ENCODE data around the gene SARM1. TPM values are rescaled to one million over a fixed set of nuclear protein-coding genes. Genes with fewer than 3 reads are reported as not detected.

SARM1 gene
- total and polyA plus RNA-seq, 2 donors (not counting 3 experiments of a cell fraction or from before 2014, with no cell fraction given), result 5.6 to 7.0 TPM

DNA sequence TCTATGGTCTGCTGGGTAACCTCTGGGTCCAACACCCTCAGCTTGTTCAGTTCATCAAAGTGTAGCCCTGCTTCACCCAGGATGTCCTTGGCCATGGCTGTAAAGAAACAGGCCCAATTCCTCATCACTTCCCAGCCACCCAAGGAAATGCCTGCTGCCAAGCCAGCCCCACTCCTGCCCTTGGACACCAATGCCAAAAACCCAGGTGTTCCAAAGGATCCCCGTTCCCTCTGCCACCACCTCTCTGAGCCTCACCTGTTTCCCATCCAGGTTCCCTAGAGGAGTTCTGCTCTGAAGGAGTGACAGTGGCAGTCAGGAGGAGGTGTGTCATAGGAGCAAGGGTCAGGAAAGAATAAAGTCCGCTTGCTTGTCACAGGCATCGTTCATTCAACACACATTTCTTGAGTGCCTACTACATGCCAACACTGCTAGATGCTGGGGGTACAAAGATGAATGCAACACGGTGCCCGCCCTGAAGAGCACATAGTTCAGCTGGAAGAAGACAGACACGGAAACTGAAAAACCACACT lies 39.5 kb upstream of the SARM1 start:
- H3K4me3 ChIP-seq (replicated peaks in 1 of 3; ENCODE audit: insufficient read depth in 1 of 3, low read depth in 1 of 3, low read length in 3 of 3), result no peak overlapping the region
- ChIA-PET POLR2A (no interaction called here), CTCF (interaction anchor here (1.3 to 1.5 kb wide), 2 partner anchors 13 to 15 kb away, joined by 3 to 4 read pairs; partner anchors contain the start of gene TMEM97)
- no peak overlapping the region for H3K27ac ChIP-seq (ENCODE audit: insufficient read depth, low read depth, low read length)
- dilution Hi-C loops (cut with MboI; ENCODE audit: extremely low pct_ligation_motif_present, low sequenced_read_pairs), result no loop called here
- H3K4me1 ChIP-seq (ENCODE audit: control insufficient read depth, extremely low read depth, insufficient read depth, low read length), result peaks cover 17% of the 10 kb centered on the region
- FAIRE-seq (no peak), DNase-seq (ENCODE audit: low read depth, low spot score) (no peak)
- no TSS peak for BruUV-seq (replicated peaks)
- H3K4me2 ChIP-seq (ENCODE audit: insufficient read depth, low read length), result no peak overlapping the region
- peaks cover 27% of the 10 kb centered on the region for H3K79me2 ChIP-seq (ENCODE audit: control insufficient read depth, insufficient read depth, low read length)
- TF ChIP-seq POLR2A (IDR thresholded peaks at IDR 0.05; ENCODE audit: low read depth, low read length), result no peak
- TF ChIP-seq FOS (IDR thresholded peaks at IDR 0.05; ENCODE audit: borderline replicate concordance, insufficient read depth, low read length), result no peak
- no peak for TF ChIP-seq EZH2 (IDR thresholded peaks at IDR 0.05; ENCODE audit: borderline replicate concordance, low read depth, low read length, severe bottlenecking)
- no peak for TF ChIP-seq GATA2 (IDR thresholded peaks at IDR 0.05; ENCODE audit: insufficient read depth, insufficient read length, low read depth, low read length)
- TF ChIP-seq JUN (IDR thresholded peaks at IDR 0.05; ENCODE audit: borderline replicate concordance, insufficient read depth, insufficient read length, low read depth), result no peak
- no peak for TF ChIP-seq POLR2AphosphoS5 (IDR thresholded peaks at IDR 0.05; ENCODE audit: insufficient read depth, low read depth, low read length)
- TF ChIP-seq, protein P1, sequence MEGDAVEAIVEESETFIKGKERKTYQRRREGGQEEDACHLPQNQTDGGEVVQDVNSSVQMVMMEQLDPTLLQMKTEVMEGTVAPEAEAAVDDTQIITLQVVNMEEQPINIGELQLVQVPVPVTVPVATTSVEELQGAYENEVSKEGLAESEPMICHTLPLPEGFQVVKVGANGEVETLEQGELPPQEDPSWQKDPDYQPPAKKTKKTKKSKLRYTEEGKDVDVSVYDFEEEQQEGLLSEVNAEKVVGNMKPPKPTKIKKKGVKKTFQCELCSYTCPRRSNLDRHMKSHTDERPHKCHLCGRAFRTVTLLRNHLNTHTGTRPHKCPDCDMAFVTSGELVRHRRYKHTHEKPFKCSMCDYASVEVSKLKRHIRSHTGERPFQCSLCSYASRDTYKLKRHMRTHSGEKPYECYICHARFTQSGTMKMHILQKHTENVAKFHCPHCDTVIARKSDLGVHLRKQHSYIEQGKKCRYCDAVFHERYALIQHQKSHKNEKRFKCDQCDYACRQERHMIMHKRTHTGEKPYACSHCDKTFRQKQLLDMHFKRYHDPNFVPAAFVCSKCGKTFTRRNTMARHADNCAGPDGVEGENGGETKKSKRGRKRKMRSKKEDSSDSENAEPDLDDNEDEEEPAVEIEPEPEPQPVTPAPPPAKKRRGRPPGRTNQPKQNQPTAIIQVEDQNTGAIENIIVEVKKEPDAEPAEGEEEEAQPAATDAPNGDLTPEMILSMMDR (IDR thresholded peaks at IDR 0.05; ENCODE audit: extremely low read depth in 1 of 2, insufficient read depth in 1 of 2, low read depth in 1 of 2, low read length in 2 of 2), result no peak
- TF ChIP-seq, protein P2, sequence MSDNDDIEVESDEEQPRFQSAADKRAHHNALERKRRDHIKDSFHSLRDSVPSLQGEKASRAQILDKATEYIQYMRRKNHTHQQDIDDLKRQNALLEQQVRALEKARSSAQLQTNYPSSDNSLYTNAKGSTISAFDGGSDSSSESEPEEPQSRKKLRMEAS (IDR thresholded peaks at IDR 0.05; ENCODE audit: insufficient read depth, insufficient read length), result no peak
- TF ChIP-seq MYC (IDR thresholded peaks at IDR 0.05; ENCODE audit: low read depth, low read length), result no peak
- H2AFZ ChIP-seq (ENCODE audit: low read depth, low read length), result no peak overlapping the region
- no peaks in the 10 kb centered on the region for H4K20me1 ChIP-seq (replicated peaks; ENCODE audit: control insufficient read depth, extremely low read depth, insufficient read depth, low read length)
- no peak overlapping the region for H3K9ac ChIP-seq (replicated peaks; ENCODE audit: extremely low read depth, insufficient read depth, low read length)
- intact Hi-C loops (cut with micrococcal nuclease), result no loop called here
- H3K27me3 ChIP-seq (ENCODE audit: control insufficient read depth in 2 of 2, insufficient read depth in 2 of 2, low read length in 2 of 2), result no peaks in the 10 kb centered on the region
- no peaks in the 10 kb centered on the region for H3K9me1 ChIP-seq (replicated peaks; ENCODE audit: control insufficient read depth, extremely low read depth, insufficient read depth, low read length)
- H3K9me3 ChIP-seq (replicated peaks; ENCODE audit: control insufficient read depth, insufficient read depth, low read length), result no peaks in the 10 kb centered on the region
- H3K36me3 ChIP-seq (ENCODE audit: control insufficient read depth in 2 of 2, extremely low read depth in 1 of 2, insufficient read depth in 2 of 2, low read length in 2 of 2), result peaks cover 12 to 19% of the 10 kb centered on the region in 2 experiments
